Measurements from ENCODE around the gene GNLY. TPM values are rescaled to one million over a fixed set of nuclear protein-coding genes. Genes with fewer than 3 reads are reported as not detected.

Gene GNLY
- total and polyA plus RNA-seq, 11 donors = 0.29 to 47.1 (median 2.1) TPM; not detected in 2

DNA sequence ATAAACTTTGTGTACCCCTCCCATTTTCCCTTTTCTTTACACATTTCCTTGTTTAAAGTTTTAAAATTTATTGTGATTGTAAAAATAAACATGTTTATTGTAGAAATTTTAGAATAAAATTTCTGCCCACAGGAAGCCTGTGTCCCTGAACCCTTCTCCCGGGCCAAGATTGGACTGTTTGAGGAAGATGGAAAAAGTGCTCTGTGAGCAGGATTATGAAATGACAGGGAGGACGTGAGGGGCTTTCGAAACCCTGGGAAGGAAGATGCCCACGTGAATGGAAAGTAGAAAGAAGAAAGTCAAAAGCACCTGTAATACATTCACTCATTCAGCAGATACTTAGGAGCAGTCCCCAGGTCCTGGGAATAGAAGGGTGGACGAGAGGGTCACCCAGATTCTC lies 34.2 kb downstream of the GNLY start:
- Histone ChIP-seq H3K27ac (peak overlapping the region in 9 of 12 donors; percentile 15 to 71 (median 52)), H3K36me3 (no peaks in the 10 kb centered on the region), H3K4me3 (no peak overlapping the region), H3K4me1 (peaks cover 0 to 46% (median 24%) of the 10 kb centered on the region in 12 donors), H3K9me3 (no peaks in the 10 kb centered on the region), H3K27me3 (no peaks in the 10 kb centered on the region)
- no peak for TF ChIP-seq POLR2A (IDR thresholded peaks at IDR 0.05)
- TF ChIP-seq, protein P1, sequence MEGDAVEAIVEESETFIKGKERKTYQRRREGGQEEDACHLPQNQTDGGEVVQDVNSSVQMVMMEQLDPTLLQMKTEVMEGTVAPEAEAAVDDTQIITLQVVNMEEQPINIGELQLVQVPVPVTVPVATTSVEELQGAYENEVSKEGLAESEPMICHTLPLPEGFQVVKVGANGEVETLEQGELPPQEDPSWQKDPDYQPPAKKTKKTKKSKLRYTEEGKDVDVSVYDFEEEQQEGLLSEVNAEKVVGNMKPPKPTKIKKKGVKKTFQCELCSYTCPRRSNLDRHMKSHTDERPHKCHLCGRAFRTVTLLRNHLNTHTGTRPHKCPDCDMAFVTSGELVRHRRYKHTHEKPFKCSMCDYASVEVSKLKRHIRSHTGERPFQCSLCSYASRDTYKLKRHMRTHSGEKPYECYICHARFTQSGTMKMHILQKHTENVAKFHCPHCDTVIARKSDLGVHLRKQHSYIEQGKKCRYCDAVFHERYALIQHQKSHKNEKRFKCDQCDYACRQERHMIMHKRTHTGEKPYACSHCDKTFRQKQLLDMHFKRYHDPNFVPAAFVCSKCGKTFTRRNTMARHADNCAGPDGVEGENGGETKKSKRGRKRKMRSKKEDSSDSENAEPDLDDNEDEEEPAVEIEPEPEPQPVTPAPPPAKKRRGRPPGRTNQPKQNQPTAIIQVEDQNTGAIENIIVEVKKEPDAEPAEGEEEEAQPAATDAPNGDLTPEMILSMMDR (IDR thresholded peaks at IDR 0.05) = no peak
- no peak for DNase-seq
- 58 to 71% (median 62%) methylated on average over 5 of the region's 5 CpGs for whole genome bisulfite sequencing, 4 donors
- peak in 1 of 4 donors; percentile 27 for ATAC-seq
- intact Hi-C loops (cut with DNase I) = loop anchor here (1.0 to 10.0 kb wide), 11 partner anchors 22 to 356 kb away; no protein-coding TSS in a partner anchor

DNA sequence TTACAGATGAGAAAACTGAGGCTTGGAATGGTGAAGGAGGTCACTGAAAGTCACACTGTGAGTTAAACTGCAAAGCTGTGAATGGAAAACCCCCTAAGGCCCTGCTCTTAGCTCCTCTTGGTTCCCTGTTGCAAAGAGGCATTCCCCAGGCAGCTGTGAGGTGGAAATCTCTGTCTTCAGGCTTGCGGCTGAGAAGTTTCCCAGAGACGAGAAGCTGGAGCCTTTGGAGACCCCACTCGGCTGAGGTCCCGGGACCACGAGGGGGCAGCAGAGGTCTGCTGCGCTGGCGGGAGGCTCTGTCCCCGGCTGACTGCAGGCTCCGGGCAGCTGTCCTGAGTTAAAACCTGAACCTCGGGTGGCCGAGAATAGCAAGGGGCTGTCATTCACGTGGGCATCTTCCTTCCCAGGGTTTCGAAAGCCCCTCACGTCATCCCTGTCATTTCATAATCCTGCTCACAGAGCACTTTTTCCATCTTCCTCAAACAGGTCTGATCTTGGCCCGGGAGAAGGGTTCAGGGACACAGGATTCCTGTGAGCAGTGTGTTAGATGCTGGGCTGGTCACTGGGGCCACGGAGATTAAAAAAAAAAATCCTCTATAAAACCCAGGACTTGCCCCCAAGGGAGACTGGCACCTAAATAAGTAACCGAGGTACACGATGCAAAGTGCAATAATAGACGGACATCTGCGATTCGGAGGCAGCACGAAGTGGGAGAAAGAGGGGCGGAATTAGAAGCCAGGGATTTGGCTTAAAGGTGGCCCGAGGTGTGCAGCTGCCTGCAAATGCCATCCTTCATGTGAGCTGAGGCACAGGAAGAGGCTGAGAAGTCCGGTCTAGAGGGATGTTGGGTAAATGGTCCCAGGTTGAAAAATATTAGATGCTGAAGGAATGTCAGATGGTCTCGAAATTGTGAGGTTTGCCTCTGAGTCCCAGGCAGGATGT lies 35.0 kb downstream of the GNLY start:
- Histone ChIP-seq H3K9me3 (no peaks in the 10 kb centered on the region), H3K4me3 (no peak overlapping the region), H3K27me3 (no peaks in the 10 kb centered on the region), H3K4me1 (peaks cover 0 to 47% (median 32%) of the 10 kb centered on the region in 12 donors), H3K36me3 (no peaks in the 10 kb centered on the region), H3K27ac (peak overlapping the region in 9 of 12 donors; percentile 15 to 71 (median 52))
- intact Hi-C loops (cut with DNase I) = loop anchor here (1.0 to 10.0 kb wide), 12 partner anchors 21 to 356 kb away; no protein-coding TSS in a partner anchor
- 38 to 60% (median 38%) methylated on average over 16 to 26 of the region's 26 CpGs for WGBS, 4 donors
- peak; percentile 89 to 95 (median 90) for DNase-seq
- TF ChIP-seq, protein P1 (IDR thresholded peaks at IDR 0.05) = peak; percentile 90 to 99 (median 98)
- no peak for TF ChIP-seq POLR2A (IDR thresholded peaks at IDR 0.05)
- peak; percentile 89 to 95 (median 94) for ATAC-seq

DNA sequence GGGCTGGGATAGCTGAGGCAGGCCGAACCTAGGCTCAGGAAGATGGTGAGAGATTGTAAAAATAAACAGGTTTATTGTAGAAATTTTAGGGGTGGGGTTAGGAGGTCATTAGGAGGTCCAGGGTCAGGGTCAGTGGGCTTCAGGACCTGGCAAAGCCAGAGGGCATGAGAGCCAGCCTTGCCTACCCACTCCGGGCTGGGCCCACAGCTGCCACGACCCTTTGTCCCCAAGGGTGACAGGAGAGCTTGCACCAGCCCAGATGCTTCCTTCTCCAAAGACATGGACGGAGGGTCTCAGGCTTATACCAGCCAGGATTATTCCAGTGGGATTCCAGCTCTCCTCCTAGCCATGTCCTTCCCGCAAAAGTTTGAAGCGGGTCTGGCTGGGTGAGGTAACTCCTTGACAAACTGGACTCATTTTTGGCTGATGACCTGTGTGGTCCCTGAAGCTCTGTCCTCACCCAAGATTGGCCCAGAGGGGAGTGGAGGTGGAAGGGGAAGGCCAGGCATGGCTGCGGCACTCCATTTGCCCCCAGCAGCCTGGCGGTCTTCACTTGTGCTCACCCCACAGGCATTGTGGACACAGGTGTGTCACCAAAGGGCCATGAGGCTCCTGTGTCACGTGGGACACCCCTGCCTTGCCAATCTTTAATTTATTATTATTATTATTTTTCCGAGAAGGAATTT lies 35.8 kb downstream of the GNLY start:
- H3K9me3 ChIP-seq = no peaks in the 10 kb centered on the region
- H3K36me3 ChIP-seq = no peaks in the 10 kb centered on the region
- H3K27ac ChIP-seq = no peak overlapping the region
- TF ChIP-seq POLR2A (IDR thresholded peaks at IDR 0.05) = no peak
- intact Hi-C loops (cut with DNase I) = loop anchor here (1.0 to 10.0 kb wide), 12 partner anchors 20 to 355 kb away; no protein-coding TSS in a partner anchor
- no peaks in the 10 kb centered on the region for H3K27me3 ChIP-seq
- H3K4me3 ChIP-seq = no peak overlapping the region
- H3K4me1 ChIP-seq = peaks cover 0 to 49% (median 25%) of the 10 kb centered on the region in 12 donors
- no peak for ATAC-seq
- 90 to 94% (median 93%) methylated on average over 8 to 10 of the region's 10 CpGs for WGBS, 4 donors
- DNase-seq = no peak

DNA sequence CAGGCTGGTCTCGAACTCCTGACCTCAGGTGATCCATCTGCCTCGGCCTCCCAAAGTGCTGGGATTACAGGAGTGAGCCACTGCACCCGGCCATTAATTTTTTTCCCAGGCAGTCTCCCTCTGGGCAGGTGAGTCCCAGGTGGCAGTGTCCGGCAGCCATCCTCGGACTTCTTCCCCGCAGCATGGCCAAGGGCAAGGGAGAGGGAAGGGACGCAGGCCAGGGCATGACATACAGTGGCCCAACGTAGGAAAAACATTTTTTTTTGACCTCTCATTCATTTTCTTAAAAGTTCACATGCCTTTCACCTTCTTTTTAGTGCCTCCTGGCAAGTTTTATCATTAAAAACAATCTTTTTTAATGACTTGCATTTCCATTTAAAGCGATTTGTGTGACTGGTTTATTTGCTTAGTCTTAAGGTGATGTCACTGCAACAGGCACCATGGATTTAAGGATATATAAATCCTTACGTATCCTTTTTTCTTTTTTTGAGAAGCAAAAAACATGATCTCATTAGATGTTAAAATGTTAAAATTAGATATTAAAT lies 36.6 kb downstream of the GNLY start:
- WGBS, 4 donors = 94 to 96% (median 95%) methylated on average over 10 of the region's 10 CpGs
- DNase-seq = no peak
- Histone ChIP-seq H3K27me3 (no peaks in the 10 kb centered on the region), H3K27ac (no peak overlapping the region), H3K9me3 (no peaks in the 10 kb centered on the region), H3K4me1 (peaks cover 0 to 48% (median 23%) of the 10 kb centered on the region in 12 donors), H3K4me3 (no peak overlapping the region), H3K36me3 (no peaks in the 10 kb centered on the region)
- intact Hi-C loops (cut with DNase I) = loop anchor here in 2 of 10 donors (5.0 to 10.0 kb wide), 2 partner anchors 67 to 344 kb away; no protein-coding TSS in a partner anchor
- TF ChIP-seq POLR2A (IDR thresholded peaks at IDR 0.05) = no peak
- no peak for ATAC-seq
